ENCODE measurements around the gene EZR. TPM values are rescaled to one million over a fixed set of nuclear protein-coding genes. Genes with fewer than 3 reads are reported as not detected.
A peak's percentile ranks its signal among the peaks of the same experiment; 100 is the strongest.

EZR gene
- total RNA-seq, 1 experiment from 2014 or later = 375 TPM

DNA sequence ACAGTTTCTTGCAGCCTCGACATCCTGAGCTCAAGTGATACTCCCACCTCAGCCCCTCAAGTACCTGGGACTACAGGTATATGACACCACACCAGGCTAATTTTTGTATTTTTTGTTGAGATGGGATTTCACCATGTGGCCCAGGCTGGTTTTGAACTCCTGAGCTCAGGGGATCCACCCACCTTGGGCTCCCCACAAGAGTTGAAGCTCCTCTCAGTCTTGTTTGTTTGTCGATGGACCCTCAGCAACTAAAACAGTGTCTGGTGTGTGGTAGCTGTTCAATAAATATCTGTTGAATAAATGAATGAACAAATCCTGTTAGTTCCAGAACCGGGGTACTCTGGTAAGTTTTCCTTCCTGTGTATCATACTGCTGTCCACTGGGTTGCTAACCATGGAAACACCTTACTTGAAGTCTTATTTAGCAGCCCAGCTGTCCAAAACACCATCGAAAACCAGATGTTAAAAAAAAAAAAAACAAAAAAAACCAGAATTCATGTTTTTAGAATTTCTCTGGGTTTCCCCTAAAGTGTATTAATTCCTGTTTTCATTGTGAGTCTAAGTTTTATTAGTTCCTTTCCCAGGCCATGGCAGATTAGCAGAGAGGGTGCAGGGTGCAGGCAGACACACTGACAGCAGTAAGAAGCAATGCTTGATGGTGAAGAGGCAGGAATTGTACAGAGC is 7.8 kb upstream of the EZR start:
- peaks cover 20 to 24% of the 10 kb centered on the region in 2 experiments for H3K4me1 Mint-ChIP-seq
- H3K4ac ChIP-seq (ENCODE audit: low read depth, low read length) = no peak overlapping the region
- H2AK5ac ChIP-seq (ENCODE audit: insufficient read length, low read length) = no peak overlapping the region
- no peaks in the 10 kb centered on the region; a peak in 1 of 7 replicates for H3K36me3 Mint-ChIP-seq (ENCODE audit: insufficient read depth in 1 of 3, low read depth in 3 of 3)
- no peak overlapping the region for H4K5ac ChIP-seq (ENCODE audit: insufficient read length, low read depth, low read length)
- no peak overlapping the region for H3K23ac ChIP-seq (ENCODE audit: insufficient read length, low read depth, low read length)
- no peak overlapping the region for H4K8ac ChIP-seq (replicated peaks; ENCODE audit: insufficient read length, low read depth, low read length)
- H3K27ac Mint-ChIP-seq = peak overlapping the region in 1 of 3 experiments; percentile 59; a peak in 2 of 7 replicates
- WGBS (ENCODE audit: extremely low coverage, insufficient read length, low lambda C conversion rate) = no CpG with 5 or more reads among the region's 4 CpGs
- no peak for DNase-seq
- H3K27me3 Mint-ChIP-seq (ENCODE audit: low read depth) = no peaks in the 10 kb centered on the region
- H4K20me1 ChIP-seq (ENCODE audit: control insufficient read depth, insufficient read depth, insufficient read length) = no peaks in the 10 kb centered on the region
- H3K4me2 ChIP-seq (ENCODE audit: insufficient read depth, insufficient read length, low read length) = no peak overlapping the region
- no peak overlapping the region for H3T11ph ChIP-seq (ENCODE audit: low read length)
- no peaks in the 10 kb centered on the region for H3K23me2 ChIP-seq (ENCODE audit: insufficient read length, low read depth, low read length, poor library complexity, severe bottlenecking)
- H3K18ac ChIP-seq (ENCODE audit: insufficient read length, low read depth, low read length) = no peak overlapping the region
- no peaks in the 10 kb centered on the region for H3K79me1 ChIP-seq (ENCODE audit: insufficient read depth, low read depth, low read length, poor library complexity, severe bottlenecking)
- no peaks in the 10 kb centered on the region for H3K79me2 ChIP-seq (ENCODE audit: insufficient read depth, low read length)
- H3K9me3 ChIP-seq (ENCODE audit: control insufficient read depth, low read depth, low read length) = no peaks in the 10 kb centered on the region
- H2BK12ac ChIP-seq (ENCODE audit: insufficient read length, low read depth, low read length) = no peak overlapping the region
- no peak overlapping the region for H3K56ac ChIP-seq (ENCODE audit: insufficient read length, low read depth, low read length)
- H3K27ac ChIP-seq (ENCODE audit: insufficient read length, low read depth, low read length) = no peak overlapping the region
- no peak overlapping the region for H2BK120ac ChIP-seq (ENCODE audit: low read depth, low read length, poor library complexity, severe bottlenecking)
- H3K9ac ChIP-seq (ENCODE audit: extremely low read depth, insufficient read length, low read length) = no peak overlapping the region
- no peak overlapping the region for H2AFZ ChIP-seq (ENCODE audit: low read length)
- no peaks in the 10 kb centered on the region; the same call in 1 of the 2 replicates for H3K4me1 ChIP-seq (ENCODE audit: insufficient read depth, low read length)
- no peak overlapping the region for H2BK5ac ChIP-seq (ENCODE audit: insufficient read length, low read length)
- TF ChIP-seq, protein P1, sequence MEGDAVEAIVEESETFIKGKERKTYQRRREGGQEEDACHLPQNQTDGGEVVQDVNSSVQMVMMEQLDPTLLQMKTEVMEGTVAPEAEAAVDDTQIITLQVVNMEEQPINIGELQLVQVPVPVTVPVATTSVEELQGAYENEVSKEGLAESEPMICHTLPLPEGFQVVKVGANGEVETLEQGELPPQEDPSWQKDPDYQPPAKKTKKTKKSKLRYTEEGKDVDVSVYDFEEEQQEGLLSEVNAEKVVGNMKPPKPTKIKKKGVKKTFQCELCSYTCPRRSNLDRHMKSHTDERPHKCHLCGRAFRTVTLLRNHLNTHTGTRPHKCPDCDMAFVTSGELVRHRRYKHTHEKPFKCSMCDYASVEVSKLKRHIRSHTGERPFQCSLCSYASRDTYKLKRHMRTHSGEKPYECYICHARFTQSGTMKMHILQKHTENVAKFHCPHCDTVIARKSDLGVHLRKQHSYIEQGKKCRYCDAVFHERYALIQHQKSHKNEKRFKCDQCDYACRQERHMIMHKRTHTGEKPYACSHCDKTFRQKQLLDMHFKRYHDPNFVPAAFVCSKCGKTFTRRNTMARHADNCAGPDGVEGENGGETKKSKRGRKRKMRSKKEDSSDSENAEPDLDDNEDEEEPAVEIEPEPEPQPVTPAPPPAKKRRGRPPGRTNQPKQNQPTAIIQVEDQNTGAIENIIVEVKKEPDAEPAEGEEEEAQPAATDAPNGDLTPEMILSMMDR (conservative IDR thresholded peaks at IDR 0.05) = no peak
- no peak overlapping the region for H2BK20ac ChIP-seq (ENCODE audit: low read depth, low read length, poor library complexity, severe bottlenecking)
- H4K91ac ChIP-seq (ENCODE audit: insufficient read length, low read depth, low read length) = no peak overlapping the region
- no peaks in the 10 kb centered on the region for H3K9me3 Mint-ChIP-seq
- no peak overlapping the region for H3K14ac ChIP-seq (ENCODE audit: insufficient read depth, low read length)
- no peaks in the 10 kb centered on the region for H3K27me3 ChIP-seq (ENCODE audit: insufficient read depth, low read length)
- no peak overlapping the region for H2BK15ac ChIP-seq (ENCODE audit: low read depth, low read length)
- H3K4me3 Mint-ChIP-seq = no peak overlapping the region
